GM18951 (cell line): ENCODE measurements around the gene TULP1.

Experiments used
- POLR2A ChIP-seq: IDR thresholded peaks from 4 replicates; pipeline ENCODE4 v1.6.1; 2011; ENCODE audit warnings: mild to moderate bottlenecking; ENCODE audit not compliant: insufficient read length, insufficient read depth; ENCODE audit errors: extremely low read depth
- in situ Hi-C: fragments of 300-500 bp; cut with MboI; formaldehyde crosslinking; loops from one replicate; pipeline ENCODE4 v1.12.0; 2022; ENCODE audit warnings: low sequenced_read_pairs, mixed read lengths, inconsistent platforms; ENCODE audit not compliant: unreplicated experiment

TULP1 gene

GRCh38 chr6:35489995-35490791, 22.5 kb downstream of the TULP1 start:
- TF ChIP-seq POLR2A, result no peak
- in situ Hi-C loops, result no loop called here

GRCh38 chr6:35489066-35489465, 23.6 kb downstream of the TULP1 start:
- TF ChIP-seq POLR2A, result no peak
- in situ Hi-C loops, result no loop called here

- TF ChIP-seq POLR2A, result no peak
- in situ Hi-C loops, result no loop called here
These were observed 24.2 kb downstream of the TULP1 start for GRCh38 chr6:35488517-35488862.

GRCh38 chr6:35487658-35488516, 24.8 kb downstream of the TULP1 start:
- in situ Hi-C loops, result no loop called here
- no peak for TF ChIP-seq POLR2A

GRCh38 chr6:35486005-35486925, 26.4 kb downstream of the TULP1 start:
- no peak for TF ChIP-seq POLR2A
- in situ Hi-C loops, result no loop called here

- in situ Hi-C loops, result no loop called here
- TF ChIP-seq POLR2A, result no peak
These were observed 27.3 kb downstream of the TULP1 start for GRCh38 chr6:35485402-35485877.

- in situ Hi-C loops, result no loop called here
- TF ChIP-seq POLR2A, result no peak
These were observed 27.7 kb downstream of the TULP1 start for GRCh38 chr6:35484921-35485392.

GRCh38 chr6:35483893-35484645, 28.6 kb downstream of the TULP1 start:
- no peak for TF ChIP-seq POLR2A
- in situ Hi-C loops, result no loop called here

- in situ Hi-C loops, result no loop called here
- TF ChIP-seq POLR2A, result no peak
These were observed 29.2 kb downstream of the TULP1 start for GRCh38 chr6:35483490-35483889.

- in situ Hi-C loops, result no loop called here
- TF ChIP-seq POLR2A, result no peak
These were observed 29.6 kb downstream of the TULP1 start for GRCh38 chr6:35483062-35483461.

GRCh38 chr6:35481226-35481625, 31.5 kb downstream of the TULP1 start:
- no peak for TF ChIP-seq POLR2A
- in situ Hi-C loops, result no loop called here

GRCh38 chr6:35480176-35480575, 32.5 kb downstream of the TULP1 start:
- no peak for TF ChIP-seq POLR2A
- in situ Hi-C loops, result no loop called here
